ENCODE results near the gene F5. TPM values are rescaled to one million over a fixed set of nuclear protein-coding genes. Genes with fewer than 3 reads are reported as not detected.

F5 gene
- total RNA-seq, 5 donors from 2014 or later (not counting 1 experiment from before 2014, with no cell fraction given): 4.2 to 9.7 (median 8.5) TPM

DNA sequence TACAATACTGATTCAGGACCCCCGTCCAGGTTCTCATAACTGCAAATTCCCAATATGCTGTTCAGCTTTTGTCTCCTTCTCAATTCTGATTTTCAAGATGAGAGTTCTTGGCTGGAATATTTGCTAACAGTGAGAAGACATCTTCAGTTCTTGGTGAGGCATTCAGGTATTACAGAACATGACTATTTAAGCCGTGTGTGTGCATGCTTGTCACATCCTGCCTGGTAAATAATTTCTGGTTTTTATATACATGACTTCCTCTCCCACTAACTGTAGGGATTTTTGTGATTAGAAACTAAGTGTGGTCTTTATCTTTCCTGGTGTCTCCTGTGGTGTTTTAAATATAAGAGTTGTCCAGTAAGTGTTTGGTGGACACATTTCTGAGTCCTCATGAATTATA lies 90.4 kb downstream of the F5 start:
- Mint-ChIP-seq H3K4me1 (no peaks in the 10 kb centered on the region), H3K27ac (no peak overlapping the region), H3K36me3 (no peaks in the 10 kb centered on the region), H3K9me3 (peaks cover 0 to 5% (median 0%) of the 10 kb centered on the region in 3 donors), H3K27me3 (peaks cover 12 to 14% of the 10 kb centered on the region in 2 donors), H3K4me3 (no peak overlapping the region)
- H3K9me3 ChIP-seq: no peaks in the 10 kb centered on the region
- WGBS (ENCODE audit: insufficient coverage): no CpG with 5 or more reads among the region's 2 CpGs
- peaks cover 0 to 5% of the 10 kb centered on the region in 2 experiments for H3K27me3 ChIP-seq (replicated peaks in 1 of 2; ENCODE audit: control insufficient read depth in 2 of 2, extremely low read depth in 1 of 2, insufficient read depth in 2 of 2, low read length in 1 of 2)
- H3K36me3 ChIP-seq (ENCODE audit: control insufficient read depth in 2 of 2, extremely low read depth in 1 of 2, insufficient read depth in 1 of 2, low read length in 1 of 2): no peaks in the 10 kb centered on the region
- H3K27ac ChIP-seq (ENCODE audit: low read length): no peak overlapping the region
- CTCF ChIA-PET: no interaction called here
- ATAC-seq (replicated peaks in 1 of 4) (no peak), DNase-seq (no peak)
- no peaks in the 10 kb centered on the region for H3K4me1 ChIP-seq (ENCODE audit: control insufficient read depth in 1 of 2, extremely low read depth in 1 of 2, insufficient read depth in 2 of 2, low read length in 2 of 2)
- H3K4me3 ChIP-seq (ENCODE audit: control insufficient read depth in 1 of 2, extremely low read depth in 1 of 2, low read length in 1 of 2): no peak overlapping the region
- POLR2A ChIA-PET: no interaction called here

DNA sequence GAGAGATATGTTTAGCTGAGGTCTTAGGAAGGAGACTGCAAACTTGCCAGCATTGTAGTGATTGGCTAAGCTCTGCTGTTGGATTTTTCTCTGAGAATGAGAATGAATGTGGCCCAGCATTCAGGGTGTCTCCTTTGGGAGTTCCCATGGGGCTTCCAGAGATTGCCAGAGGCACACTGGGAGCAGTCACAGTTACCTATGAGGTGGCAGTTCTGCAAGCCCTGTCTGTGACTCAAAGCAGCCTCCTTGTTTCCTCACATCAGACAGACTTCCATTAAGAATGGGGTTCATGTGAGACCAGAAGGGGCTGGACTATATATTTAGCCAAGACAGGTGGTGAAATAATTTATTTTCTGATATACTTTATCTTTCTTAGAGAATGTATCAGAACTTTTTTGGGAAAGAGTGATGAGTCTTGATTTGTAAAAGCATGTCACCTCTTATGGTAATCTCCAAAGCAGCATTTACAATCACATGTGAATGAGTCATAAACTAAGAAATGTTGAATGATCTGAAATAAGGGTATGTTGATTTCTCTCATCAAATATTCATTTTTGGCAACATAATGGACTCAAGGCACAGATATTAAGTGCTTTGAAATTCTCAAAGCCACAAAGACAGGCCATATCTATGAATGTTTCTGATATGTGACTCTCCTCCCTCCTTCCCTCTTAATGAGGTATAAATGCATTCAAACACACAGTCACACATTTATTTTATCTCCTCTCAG lies 91.1 kb downstream of the F5 start:
- Mint-ChIP-seq H3K36me3 (no peaks in the 10 kb centered on the region), H3K4me1 (no peaks in the 10 kb centered on the region)

DNA sequence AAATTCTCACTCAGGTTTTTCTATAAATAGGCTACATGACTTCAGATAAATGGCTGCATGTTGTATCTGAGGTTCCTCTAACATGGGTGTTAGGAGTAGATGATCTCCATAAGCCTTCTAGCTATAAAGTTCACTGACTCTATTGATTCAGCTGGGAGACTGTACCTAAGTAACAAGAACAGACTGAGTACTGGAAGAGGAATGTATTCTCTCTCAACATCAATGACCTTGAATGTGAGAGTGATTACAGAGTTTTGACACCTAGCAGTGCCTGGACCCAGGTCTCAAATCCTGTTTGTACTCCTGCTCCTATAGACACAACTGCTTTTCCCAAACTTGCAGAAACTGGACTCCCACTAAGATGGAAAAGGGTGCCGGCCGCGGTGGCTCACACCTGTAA lies 91.9 kb downstream of the F5 start:
- H3K9me3 Mint-ChIP-seq: peaks cover 0 to 5% (median 0%) of the 10 kb centered on the region in 3 donors
- H3K4me3 Mint-ChIP-seq: no peak overlapping the region

More for the DNA sequence above, 91.1 kb downstream of the F5 start:
- CTCF ChIA-PET: no interaction called here
- ATAC-seq (replicated peaks in 1 of 4) (no peak), DNase-seq (no peak)
- Histone ChIP-seq H3K36me3 (ENCODE audit: control insufficient read depth in 2 of 2, extremely low read depth in 1 of 2, insufficient read depth in 1 of 2, low read length in 1 of 2) (no peaks in the 10 kb centered on the region), H3K27ac (ENCODE audit: low read length) (no peak overlapping the region), H3K4me1 (ENCODE audit: control insufficient read depth in 1 of 2, extremely low read depth in 1 of 2, insufficient read depth in 2 of 2, low read length in 2 of 2) (no peaks in the 10 kb centered on the region), H3K27me3 (replicated peaks in 1 of 2; ENCODE audit: control insufficient read depth in 2 of 2, extremely low read depth in 1 of 2, insufficient read depth in 2 of 2, low read length in 1 of 2) (peaks cover 0 to 5% of the 10 kb centered on the region in 2 experiments), H3K4me3 (ENCODE audit: control insufficient read depth in 1 of 2, extremely low read depth in 1 of 2, low read length in 1 of 2) (no peak overlapping the region), H3K9me3 (no peaks in the 10 kb centered on the region)
- Mint-ChIP-seq H3K4me3 (no peak overlapping the region), H3K9me3 (peaks cover 0 to 5% (median 0%) of the 10 kb centered on the region in 3 donors), H3K27ac (no peak overlapping the region), H3K27me3 (peaks cover 12 to 14% of the 10 kb centered on the region in 2 donors)
- POLR2A ChIA-PET: interaction anchor here in 1 of 2 donors (0.6 kb wide), 1 partner anchor 1560 kb away, joined by 3 read pairs; no protein-coding TSS in a partner anchor

DNA sequence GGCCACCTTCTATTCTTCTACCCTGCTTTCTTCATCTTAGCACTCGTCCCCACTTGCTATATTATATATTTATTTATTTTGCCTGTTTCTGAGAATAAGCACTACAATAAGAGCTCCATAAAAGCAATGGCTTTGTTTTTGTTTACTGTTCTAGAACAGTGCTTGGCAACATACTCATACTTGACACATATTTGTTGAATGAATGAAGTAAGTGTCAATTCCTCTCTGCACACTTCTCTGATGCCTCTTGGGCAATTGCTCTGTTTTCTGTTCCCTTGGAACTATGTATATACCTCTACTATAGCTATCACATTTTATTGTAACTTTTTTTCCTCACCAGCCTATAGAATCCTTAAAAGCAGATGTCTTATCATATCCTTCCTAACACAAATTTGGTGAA lies 93.0 kb downstream of the F5 start:
- H3K4me1 ChIP-seq (ENCODE audit: control insufficient read depth in 1 of 2, extremely low read depth in 1 of 2, insufficient read depth in 2 of 2, low read length in 2 of 2): no peaks in the 10 kb centered on the region
- WGBS (ENCODE audit: insufficient coverage): no CpG with 5 or more reads among the region's 1 CpG
- H3K9me3 Mint-ChIP-seq: peaks cover 0 to 1% (median 0%) of the 10 kb centered on the region in 3 donors
- no peaks in the 10 kb centered on the region for H3K4me1 Mint-ChIP-seq
- H3K4me3 Mint-ChIP-seq: no peak overlapping the region
- H3K27me3 Mint-ChIP-seq: peaks cover 5 to 7% of the 10 kb centered on the region in 2 donors
- DNase-seq (no peak), ATAC-seq (replicated peaks in 1 of 4) (no peak)
- H3K27ac Mint-ChIP-seq: no peak overlapping the region
- no peaks in the 10 kb centered on the region for H3K36me3 Mint-ChIP-seq
- H3K36me3 ChIP-seq (ENCODE audit: control insufficient read depth in 2 of 2, extremely low read depth in 1 of 2, insufficient read depth in 1 of 2, low read length in 1 of 2): no peaks in the 10 kb centered on the region
- CTCF ChIA-PET: interaction anchor here (0.6 to 0.7 kb wide), 2 partner anchors 15 to 103 kb away, joined by 3 read pairs; no protein-coding TSS in a partner anchor
- H3K27me3 ChIP-seq (replicated peaks in 1 of 2; ENCODE audit: control insufficient read depth in 2 of 2, extremely low read depth in 1 of 2, insufficient read depth in 2 of 2, low read length in 1 of 2): peaks cover 0 to 5% of the 10 kb centered on the region in 2 experiments
- no peaks in the 10 kb centered on the region for H3K9me3 ChIP-seq
- H3K27ac ChIP-seq (ENCODE audit: low read length): no peak overlapping the region
- no peak overlapping the region for H3K4me3 ChIP-seq (ENCODE audit: control insufficient read depth in 1 of 2, extremely low read depth in 1 of 2, low read length in 1 of 2)
- POLR2A ChIA-PET: no interaction called here

More for the DNA sequence above, 91.9 kb downstream of the F5 start:
- ATAC-seq (replicated peaks in 1 of 4): no peak
- no peaks in the 10 kb centered on the region for H3K4me1 ChIP-seq (ENCODE audit: control insufficient read depth in 1 of 2, extremely low read depth in 1 of 2, insufficient read depth in 2 of 2, low read length in 2 of 2)
- POLR2A ChIA-PET: interaction anchor here in 1 of 2 donors (0.7 kb wide), 1 partner anchor 93 kb away, joined by 5 read pairs; no protein-coding TSS in a partner anchor
- 95% methylated on average over 3 of the region's 3 CpGs for WGBS (ENCODE audit: insufficient coverage)
- Mint-ChIP-seq H3K27me3 (peaks cover 10 to 12% of the 10 kb centered on the region in 2 donors), H3K36me3 (no peaks in the 10 kb centered on the region), H3K27ac (no peak overlapping the region), H3K4me1 (no peaks in the 10 kb centered on the region)
- no peak overlapping the region for H3K4me3 ChIP-seq (ENCODE audit: control insufficient read depth in 1 of 2, extremely low read depth in 1 of 2, low read length in 1 of 2)
- no peaks in the 10 kb centered on the region for H3K9me3 ChIP-seq
- H3K27me3 ChIP-seq (replicated peaks in 1 of 2; ENCODE audit: control insufficient read depth in 2 of 2, extremely low read depth in 1 of 2, insufficient read depth in 2 of 2, low read length in 1 of 2): peaks cover 0 to 5% of the 10 kb centered on the region in 2 experiments
- no peak for DNase-seq
- H3K27ac ChIP-seq (ENCODE audit: low read length): no peak overlapping the region
- CTCF ChIA-PET: no interaction called here
- no peaks in the 10 kb centered on the region for H3K36me3 ChIP-seq (ENCODE audit: control insufficient read depth in 2 of 2, extremely low read depth in 1 of 2, insufficient read depth in 1 of 2, low read length in 1 of 2)

DNA sequence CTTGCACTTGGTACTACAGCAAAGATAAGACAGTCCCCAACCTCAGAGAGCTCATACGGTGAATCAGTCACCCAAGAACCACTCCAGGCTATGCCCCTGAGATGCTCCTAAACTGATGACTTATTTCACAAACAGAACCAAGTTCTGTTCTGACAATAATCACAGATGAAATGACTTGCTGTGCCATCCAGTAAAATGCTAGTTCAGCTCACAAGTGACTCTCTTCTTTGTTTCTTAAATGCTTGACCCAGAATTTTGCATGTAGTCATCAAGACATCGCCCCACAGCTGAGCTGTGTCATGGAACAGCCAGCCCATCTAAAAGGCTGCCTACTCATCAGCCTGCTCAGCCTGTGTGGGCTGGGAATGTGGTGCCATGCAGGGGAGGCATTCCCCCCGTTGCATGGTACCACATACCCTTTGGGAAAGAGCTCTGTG lies 94.4 kb downstream of the F5 start:
- H3K4me1 Mint-ChIP-seq: peaks cover 1 to 8% (median 4%) of the 10 kb centered on the region in 3 donors
- CTCF ChIA-PET: no interaction called here
- no peaks in the 10 kb centered on the region for H3K9me3 ChIP-seq
- H3K27ac Mint-ChIP-seq: no peak overlapping the region
- no peak overlapping the region for H3K4me3 Mint-ChIP-seq
- 38% methylated on average over 1 of the region's 3 CpGs for WGBS (ENCODE audit: insufficient coverage)
- ATAC-seq (replicated peaks in 1 of 4): no peak
- peaks cover 0 to 6% of the 10 kb centered on the region in 2 donors for H3K27me3 Mint-ChIP-seq
- no peaks in the 10 kb centered on the region for H3K4me1 ChIP-seq (ENCODE audit: control insufficient read depth in 1 of 2, extremely low read depth in 1 of 2, insufficient read depth in 2 of 2, low read length in 2 of 2)
- POLR2A ChIA-PET: no interaction called here
- no peaks in the 10 kb centered on the region for H3K36me3 ChIP-seq (ENCODE audit: control insufficient read depth in 2 of 2, extremely low read depth in 1 of 2, insufficient read depth in 1 of 2, low read length in 1 of 2)
- H3K36me3 Mint-ChIP-seq: no peaks in the 10 kb centered on the region
- H3K27ac ChIP-seq (ENCODE audit: low read length): no peak overlapping the region
- H3K9me3 Mint-ChIP-seq: no peaks in the 10 kb centered on the region
- DNase-seq: no peak
- H3K4me3 ChIP-seq (ENCODE audit: control insufficient read depth in 1 of 2, extremely low read depth in 1 of 2, low read length in 1 of 2): no peak overlapping the region
- H3K27me3 ChIP-seq (replicated peaks in 1 of 2; ENCODE audit: control insufficient read depth in 2 of 2, extremely low read depth in 1 of 2, insufficient read depth in 2 of 2, low read length in 1 of 2): peaks cover 0 to 5% of the 10 kb centered on the region in 2 experiments

DNA sequence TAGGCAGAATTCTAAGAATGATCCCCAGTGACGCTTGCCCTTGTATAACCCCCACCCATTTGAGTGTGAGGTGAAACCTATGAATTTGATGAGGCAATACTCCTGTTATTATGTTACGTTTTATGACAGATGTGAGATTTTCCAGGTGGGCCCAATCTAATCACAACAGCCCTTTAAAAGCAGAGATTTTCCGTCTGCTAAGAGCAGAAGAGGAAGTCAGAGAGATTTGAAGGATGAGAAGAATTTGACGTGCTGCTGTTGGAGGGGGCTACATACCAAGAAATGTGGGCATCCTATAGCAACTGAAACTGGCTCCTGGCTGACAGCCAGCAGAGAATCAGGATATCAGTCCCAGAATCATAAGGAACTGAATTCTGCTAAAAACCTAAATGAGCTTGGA lies 98.1 kb downstream of the F5 start:
- ATAC-seq (replicated peaks in 1 of 4): no peak
- H3K9me3 ChIP-seq: no peaks in the 10 kb centered on the region
- POLR2A ChIA-PET: no interaction called here
- H3K4me1 ChIP-seq (ENCODE audit: control insufficient read depth in 1 of 2, extremely low read depth in 1 of 2, insufficient read depth in 2 of 2, low read length in 2 of 2): peaks cover 7 to 11% of the 10 kb centered on the region in 2 experiments
- H3K27me3 ChIP-seq (replicated peaks in 1 of 2; ENCODE audit: control insufficient read depth in 2 of 2, extremely low read depth in 1 of 2, insufficient read depth in 2 of 2, low read length in 1 of 2): no peaks in the 10 kb centered on the region
- H3K4me1 Mint-ChIP-seq: peaks cover 30 to 39% (median 30%) of the 10 kb centered on the region in 3 donors
- no peak overlapping the region for H3K4me3 Mint-ChIP-seq
- H3K36me3 Mint-ChIP-seq: no peaks in the 10 kb centered on the region
- H3K9me3 Mint-ChIP-seq: no peaks in the 10 kb centered on the region
- CTCF ChIA-PET: interaction anchor here in 1 of 2 donors (0.7 kb wide), 1 partner anchor 1253 kb away, joined by 3 read pairs; no protein-coding TSS in a partner anchor
- no peak for DNase-seq
- H3K27ac Mint-ChIP-seq: no peak overlapping the region
- no peak overlapping the region for H3K4me3 ChIP-seq (ENCODE audit: control insufficient read depth in 1 of 2, extremely low read depth in 1 of 2, low read length in 1 of 2)
- H3K27ac ChIP-seq (ENCODE audit: low read length): no peak overlapping the region
- 63% methylated on average over 1 of the region's 4 CpGs for WGBS (ENCODE audit: insufficient coverage)
- peaks cover 0 to 6% of the 10 kb centered on the region in 2 donors for H3K27me3 Mint-ChIP-seq
- no peaks in the 10 kb centered on the region for H3K36me3 ChIP-seq (ENCODE audit: control insufficient read depth in 2 of 2, extremely low read depth in 1 of 2, insufficient read depth in 1 of 2, low read length in 1 of 2)
